Measurements from ENCODE around the gene ARHGAP25. TPM values are rescaled to one million over a fixed set of nuclear protein-coding genes. Genes with fewer than 3 reads are reported as not detected.
A peak's percentile ranks its signal among the peaks of the same experiment; 100 is the strongest.

The ARHGAP25 gene
- total and polyA plus RNA-seq, 4 donors, result 3.5 to 7.0 (median 5.3) TPM

GRCh38 chr2:68769586-68770270 lies 35.1 kb downstream of the ARHGAP25 start:
- no peaks in the 10 kb centered on the region for H3K9me3 ChIP-seq (ENCODE audit: control insufficient read depth in 4 of 4, low read length in 3 of 4)
- no peak for DNase-seq (ENCODE audit: low spot score)
- TF ChIP-seq NR2F2 (IDR thresholded peaks at IDR 0.05), result no peak
- TF ChIP-seq GABPA (IDR thresholded peaks at IDR 0.05 in 1 of 2, conservative IDR thresholded peaks at IDR 0.05 in 1 of 2), result no peak
- TF ChIP-seq MAX (IDR thresholded peaks at IDR 0.05), result no peak
- no peak overlapping the region for H3K9ac ChIP-seq (ENCODE audit: low read depth in 1 of 2, low read length in 2 of 2)
- peaks cover 0 to 9% (median 3%) of the 10 kb centered on the region in 4 donors for H3K4me1 ChIP-seq (ENCODE audit: control insufficient read depth in 4 of 4, insufficient read depth in 4 of 4, low read length in 3 of 4)
- WGBS, result 75% methylated on average over 6 of the region's 6 CpGs
- no peak overlapping the region for H3K4me3 ChIP-seq (ENCODE audit: low read depth in 1 of 3, low read length in 3 of 3)
- no peaks in the 10 kb centered on the region for H3K27me3 ChIP-seq (ENCODE audit: control insufficient read depth in 4 of 4, insufficient read depth in 4 of 4, low read length in 3 of 4)
- no peaks in the 10 kb centered on the region for H3K36me3 ChIP-seq (ENCODE audit: control insufficient read depth in 4 of 4, insufficient read depth in 3 of 4, low read depth in 1 of 4, low read length in 3 of 4)
- peak overlapping the region; percentile 21 to 42 for H3K27ac ChIP-seq (ENCODE audit: low read depth in 1 of 2, low read length in 2 of 2)

- WGBS, result 71% methylated on average over 6 of the region's 6 CpGs
- Histone ChIP-seq H3K27ac (ENCODE audit: low read depth in 1 of 2, low read length in 2 of 2) (peak overlapping the region; percentile 21 to 42), H3K9ac (ENCODE audit: low read depth in 1 of 2, low read length in 2 of 2) (no peak overlapping the region), H3K27me3 (ENCODE audit: control insufficient read depth in 4 of 4, insufficient read depth in 4 of 4, low read length in 3 of 4) (no peaks in the 10 kb centered on the region), H3K4me3 (ENCODE audit: low read depth in 1 of 3, low read length in 3 of 3) (no peak overlapping the region), H3K36me3 (ENCODE audit: control insufficient read depth in 4 of 4, insufficient read depth in 3 of 4, low read depth in 1 of 4, low read length in 3 of 4) (no peaks in the 10 kb centered on the region), H3K9me3 (ENCODE audit: control insufficient read depth in 4 of 4, low read length in 3 of 4) (no peaks in the 10 kb centered on the region), H3K4me1 (ENCODE audit: control insufficient read depth in 4 of 4, insufficient read depth in 4 of 4, low read length in 3 of 4) (peaks cover 0 to 9% (median 3%) of the 10 kb centered on the region in 4 donors)
- TF ChIP-seq GABPA (IDR thresholded peaks at IDR 0.05 in 1 of 2, conservative IDR thresholded peaks at IDR 0.05 in 1 of 2) (no peak), RAD21 (IDR thresholded peaks at IDR 0.05) (no peak), RXRA (IDR thresholded peaks at IDR 0.05) (no peak), HNF4G (IDR thresholded peaks at IDR 0.05) (no peak), YY1 (IDR thresholded peaks at IDR 0.05) (no peak), EGR1 (IDR thresholded peaks at IDR 0.05; ENCODE audit: low read depth in 2 of 2) (no peak)
- DNase-seq (ENCODE audit: low spot score), result no peak
Observed at GRCh38 chr2:68770271-68771111, 35.9 kb downstream of the ARHGAP25 start.

- 76% methylated on average over 3 of the region's 3 CpGs for WGBS
- Histone ChIP-seq H3K4me1 (ENCODE audit: control insufficient read depth in 4 of 4, insufficient read depth in 4 of 4, low read length in 3 of 4) (peaks cover 0 to 11% (median 3%) of the 10 kb centered on the region in 4 donors), H3K27ac (ENCODE audit: low read depth in 1 of 2, low read length in 2 of 2) (peak overlapping the region; percentile 42 to 58), H3K36me3 (ENCODE audit: control insufficient read depth in 4 of 4, insufficient read depth in 3 of 4, low read depth in 1 of 4, low read length in 3 of 4) (no peaks in the 10 kb centered on the region), H3K9me3 (ENCODE audit: control insufficient read depth in 4 of 4, low read length in 3 of 4) (no peaks in the 10 kb centered on the region), H3K27me3 (ENCODE audit: control insufficient read depth in 4 of 4, insufficient read depth in 4 of 4, low read length in 3 of 4) (no peaks in the 10 kb centered on the region), H3K4me3 (ENCODE audit: low read depth in 1 of 3, low read length in 3 of 3) (no peak overlapping the region), H3K9ac (ENCODE audit: low read depth in 1 of 2, low read length in 2 of 2) (no peak overlapping the region)
- TF ChIP-seq TAF1 (conservative IDR thresholded peaks at IDR 0.05) (no peak), HNF4G (IDR thresholded peaks at IDR 0.05) (no peak), JUND (IDR thresholded peaks at IDR 0.05) (no peak), NR2F2 (IDR thresholded peaks at IDR 0.05) (no peak), FOXA2 (IDR thresholded peaks at IDR 0.05) (no peak), ATF3 (IDR thresholded peaks at IDR 0.05) (no peak), RAD21 (IDR thresholded peaks at IDR 0.05) (no peak), CTCF (IDR thresholded peaks at IDR 0.05; ENCODE audit: low read depth, low read length, missing input control) (no peak), GABPA (IDR thresholded peaks at IDR 0.05 in 1 of 2, conservative IDR thresholded peaks at IDR 0.05 in 1 of 2) (no peak), EGR1 (IDR thresholded peaks at IDR 0.05; ENCODE audit: low read depth in 2 of 2) (no peak), SP1 (IDR thresholded peaks at IDR 0.05) (no peak), REST (IDR thresholded peaks at IDR 0.05) (no peak), ZBTB33 (IDR thresholded peaks at IDR 0.05) (no peak), RXRA (IDR thresholded peaks at IDR 0.05) (no peak), YY1 (IDR thresholded peaks at IDR 0.05) (no peak)
- no peak for DNase-seq (ENCODE audit: low spot score)
Observed at GRCh38 chr2:68771211-68771751, 36.7 kb downstream of the ARHGAP25 start.
